SK-N-SH treated with all-trans-retinoic acid at 6 μM for 48 hours (cell line): ENCODE measurements around the gene DYNC2H1.

Source experiments
- ATAC-seq: fragments of 200-7000 bp; cut with Tn5 transposase; 3 replicates; pipeline ENCODE4 v1.9.1; 2020; ENCODE audit warnings: mild to moderate bottlenecking, moderate library complexity
- ARNTL ChIP-seq: fragments of 450-650 bp; formaldehyde crosslinking; IDR thresholded peaks from 2 replicates; pipeline ENCODE4 v1.5.0; 2020; ENCODE audit warnings: low read depth, mild to moderate bottlenecking, moderate library complexity, borderline replicate concordance
- BACH2 ChIP-seq: fragments of 250-450 bp; sonication (Bioruptor Pico); IDR thresholded peaks from 2 replicates; pipeline ENCODE4 v1.9.0; 2021; ENCODE audit warnings: mild to moderate bottlenecking, borderline replicate concordance
- CSDC2 ChIP-seq: fragments of 250-450 bp; sonication (Bioruptor Pico); IDR thresholded peaks from 2 replicates; pipeline ENCODE4 v1.5.0; 2020; ENCODE audit warnings: mild to moderate bottlenecking, moderate library complexity
- CSRNP3 ChIP-seq: fragments of 250-450 bp; sonication (Bioruptor Pico); IDR thresholded peaks from 2 replicates; pipeline ENCODE4 v1.5.1; 2021; ENCODE audit warnings: mild to moderate bottlenecking, moderate library complexity
- ESRRG ChIP-seq: fragments of 250-450 bp; sonication (Bioruptor Pico); IDR thresholded peaks from 2 replicates; pipeline ENCODE4 v1.6.1; 2021; ENCODE audit warnings: mild to moderate bottlenecking
- GLIS3 ChIP-seq: fragments of 250-450 bp; sonication (Bioruptor Pico); IDR thresholded peaks from 2 replicates; pipeline ENCODE4 v1.5.0; 2020; ENCODE audit warnings: mild to moderate bottlenecking, moderate library complexity
- ISL1 ChIP-seq: fragments of 250-450 bp; sonication (Bioruptor Pico); IDR thresholded peaks from 2 replicates; pipeline ENCODE4 v2.1.2; 2022; ENCODE audit warnings: mild to moderate bottlenecking, moderate library complexity
- OSR1 ChIP-seq: fragments of 250-450 bp; sonication (Bioruptor Pico); IDR thresholded peaks from 2 replicates; pipeline ENCODE4 v1.8.0; 2022; ENCODE audit warnings: moderate library complexity, mild to moderate bottlenecking, inconsistent platforms
- POU6F1 ChIP-seq: fragments of 250-450 bp; sonication (Bioruptor Pico); IDR thresholded peaks from 2 replicates; pipeline ENCODE4 v1.8.0; 2021; ENCODE audit warnings: low read depth, mild to moderate bottlenecking, moderate library complexity, borderline replicate concordance
- PPARA ChIP-seq: fragments of 250-450 bp; sonication (Bioruptor Pico); IDR thresholded peaks from 2 replicates; pipeline ENCODE4 v1.5.0; 2020; ENCODE audit warnings: mild to moderate bottlenecking, borderline replicate concordance
- RARB ChIP-seq: fragments of 250-450 bp; sonication (Bioruptor Pico); IDR thresholded peaks from 2 replicates; pipeline ENCODE4 v1.8.0; 2021; ENCODE audit warnings: mild to moderate bottlenecking, moderate library complexity
- SNAI2 ChIP-seq: fragments of 250-450 bp; sonication (Bioruptor Pico); IDR thresholded peaks from 2 replicates; pipeline ENCODE4 v1.5.0; 2020; ENCODE audit warnings: mild to moderate bottlenecking, moderate library complexity
- TCF4 ChIP-seq: fragments of 250-450 bp; sonication (Bioruptor Pico); IDR thresholded peaks from 2 replicates; pipeline ENCODE4 v1.8.0; 2021; ENCODE audit warnings: mild to moderate bottlenecking, moderate library complexity, borderline replicate concordance
- TOX ChIP-seq: fragments of 250-450 bp; sonication (Bioruptor Pico); IDR thresholded peaks from 2 replicates; pipeline ENCODE4 v1.8.0; 2021; ENCODE audit warnings: mild to moderate bottlenecking, moderate library complexity, borderline replicate concordance
- TSHZ2 ChIP-seq: fragments of 250-450 bp; sonication (Bioruptor Pico); IDR thresholded peaks from 2 replicates; pipeline ENCODE4 v1.5.0; 2020; ENCODE audit warnings: mild to moderate bottlenecking, moderate library complexity
- ZC3H10 ChIP-seq: fragments of 250-450 bp; sonication (Bioruptor Pico); IDR thresholded peaks from 2 replicates; pipeline ENCODE4 v1.5.1; 2021; ENCODE audit warnings: mild to moderate bottlenecking, moderate library complexity
- ZFP3 ChIP-seq: fragments of 250-450 bp; sonication (Bioruptor Pico); IDR thresholded peaks from 2 replicates; pipeline ENCODE4 v1.5.0; 2020; ENCODE audit warnings: mild to moderate bottlenecking, moderate library complexity
- ZFP30 ChIP-seq: fragments of 450-650 bp; formaldehyde crosslinking; IDR thresholded peaks from 2 replicates; pipeline ENCODE4 v1.5.0; 2022; ENCODE audit warnings: mild to moderate bottlenecking, moderate library complexity
- ZNF565 ChIP-seq: fragments of 450-650 bp; formaldehyde crosslinking; conservative IDR thresholded peaks from 2 replicates; pipeline ENCODE4 v1.5.0; 2020; ENCODE audit warnings: low read depth, mild to moderate bottlenecking, moderate library complexity
- ZNF70 ChIP-seq: fragments of 450-650 bp; formaldehyde crosslinking; IDR thresholded peaks from 2 replicates; pipeline ENCODE4 v1.5.0; 2020; ENCODE audit warnings: mild to moderate bottlenecking, moderate library complexity
- ZNF8 ChIP-seq: fragments of 450-650 bp; formaldehyde crosslinking; IDR thresholded peaks from 2 replicates; pipeline ENCODE4 v1.5.0; 2020; ENCODE audit warnings: mild to moderate bottlenecking, moderate library complexity
- TF ChIP-seq, protein P1 (sequence below): fragments of 250-450 bp; sonication (Bioruptor Pico); IDR thresholded peaks from 2 replicates; pipeline ENCODE4 v1.8.0; 2020; ENCODE audit warnings: mild to moderate bottlenecking, moderate library complexity, borderline replicate concordance

The DYNC2H1 gene

DNA sequence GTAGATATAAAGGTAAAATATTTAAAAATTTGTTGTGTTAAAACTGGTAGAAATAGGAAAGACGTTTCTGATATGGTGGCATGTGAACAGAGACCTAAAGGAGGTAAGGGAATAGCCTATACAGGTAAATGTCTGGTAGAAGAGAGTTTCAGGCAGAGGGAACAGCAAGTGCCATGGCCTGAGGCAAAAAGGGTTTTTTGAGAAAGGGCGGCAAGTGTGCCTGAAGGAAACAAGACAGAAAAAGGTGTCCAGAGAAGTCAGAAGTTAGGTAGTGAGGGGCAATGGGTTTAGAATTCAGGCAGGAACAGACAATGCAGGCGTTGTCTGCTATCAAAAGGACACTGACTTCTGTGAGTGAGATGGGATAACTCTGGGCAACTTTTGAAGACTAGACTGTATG is 339.7 kb downstream of the DYNC2H1 start:
- TF ChIP-seq TOX (CRISPR knock-in tag), result no peak
- no peak for TF ChIP-seq ZC3H10 (CRISPR knock-in tag)
- TF ChIP-seq TSHZ2 (CRISPR knock-in tag), result no peak
- TF ChIP-seq ESRRG (CRISPR knock-in tag), result no peak
- TF ChIP-seq, protein P1, sequence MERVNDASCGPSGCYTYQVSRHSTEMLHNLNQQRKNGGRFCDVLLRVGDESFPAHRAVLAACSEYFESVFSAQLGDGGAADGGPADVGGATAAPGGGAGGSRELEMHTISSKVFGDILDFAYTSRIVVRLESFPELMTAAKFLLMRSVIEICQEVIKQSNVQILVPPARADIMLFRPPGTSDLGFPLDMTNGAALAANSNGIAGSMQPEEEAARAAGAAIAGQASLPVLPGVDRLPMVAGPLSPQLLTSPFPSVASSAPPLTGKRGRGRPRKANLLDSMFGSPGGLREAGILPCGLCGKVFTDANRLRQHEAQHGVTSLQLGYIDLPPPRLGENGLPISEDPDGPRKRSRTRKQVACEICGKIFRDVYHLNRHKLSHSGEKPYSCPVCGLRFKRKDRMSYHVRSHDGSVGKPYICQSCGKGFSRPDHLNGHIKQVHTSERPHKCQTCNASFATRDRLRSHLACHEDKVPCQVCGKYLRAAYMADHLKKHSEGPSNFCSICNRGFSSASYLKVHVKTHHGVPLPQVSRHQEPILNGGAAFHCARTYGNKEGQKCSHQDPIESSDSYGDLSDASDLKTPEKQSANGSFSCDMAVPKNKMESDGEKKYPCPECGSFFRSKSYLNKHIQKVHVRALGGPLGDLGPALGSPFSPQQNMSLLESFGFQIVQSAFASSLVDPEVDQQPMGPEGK (CRISPR knock-in tag), result no peak
- no peak for TF ChIP-seq CSRNP3 (CRISPR knock-in tag)
- TF ChIP-seq ISL1, result no peak
- no peak for TF ChIP-seq GLIS3
- TF ChIP-seq PPARA (CRISPR knock-in tag), result no peak
- TF ChIP-seq SNAI2 (CRISPR knock-in tag), result no peak
- TF ChIP-seq RARB (CRISPR knock-in tag), result no peak
- TF ChIP-seq POU6F1, result no peak
- no peak for ATAC-seq

- TF ChIP-seq ARNTL (CRISPR knock-in tag), result no peak
- TF ChIP-seq PPARA (CRISPR knock-in tag), result no peak
- TF ChIP-seq OSR1 (CRISPR knock-in tag), result no peak
- no peak for TF ChIP-seq ISL1
- no peak for TF ChIP-seq TCF4 (CRISPR knock-in tag)
- ATAC-seq, result no peak
These were observed 341.0 kb downstream of the DYNC2H1 start for GRCh38 chr11:103450241-103450640.

GRCh38 chr11:103453126-103453525 is 343.9 kb downstream of the DYNC2H1 start:
- ATAC-seq, result no peak
- TF ChIP-seq OSR1 (CRISPR knock-in tag) (no peak), SNAI2 (CRISPR knock-in tag) (no peak), ZFP30 (no peak), ZNF8 (no peak), POU6F1 (no peak), BACH2 (CRISPR knock-in tag) (no peak), ZFP3 (no peak), TCF4 (CRISPR knock-in tag) (no peak), ZNF70 (no peak), CSRNP3 (CRISPR knock-in tag) (no peak), TOX (CRISPR knock-in tag) (no peak), ISL1 (no peak), ARNTL (CRISPR knock-in tag) (no peak), ZC3H10 (CRISPR knock-in tag) (no peak), CSDC2 (CRISPR knock-in tag) (no peak), ZNF565 (no peak)
- TF ChIP-seq, protein P1 (CRISPR knock-in tag), result no peak
